ENCODE data around the gene AADACL4. TPM values are rescaled to one million over a fixed set of nuclear protein-coding genes. Genes with fewer than 3 reads are reported as not detected.
"Not testable (repeated sequence)": the region's sequence is repeated elsewhere in the genome, so short reads cannot be mapped to it uniquely, and the experiment has no call there.

AADACL4 gene
- total RNA-seq, 2 experiments from 2014 or later, result not detected

- Mint-ChIP-seq H3K9me3 (ENCODE audit: low read depth) (no peaks in the 10 kb centered on the region), H3K36me3 (ENCODE audit: low read depth) (no peaks in the 10 kb centered on the region), H3K27ac (no peak overlapping the region), H3K27me3 (no peaks in the 10 kb centered on the region), H3K4me3 (no peak overlapping the region), H3K4me1 (peaks cover 4% of the 10 kb centered on the region)
- intact Hi-C loops (cut with DNase I, micrococcal nuclease), result no loop called here
- ATAC-seq (no peak), DNase-seq (no peak)
- ChIA-PET POLR2A (no interaction called here), CTCF (interaction anchor here (0.7 kb wide), 1 partner anchor 301 kb away, joined by 5 read pairs; no protein-coding TSS in a partner anchor)
These were observed 17.8 kb downstream of the AADACL4 start for GRCh38 chr1:12661606-12662219.

GRCh38 chr1:12662556-12662955 lies 18.7 kb downstream of the AADACL4 start:
- no peaks in the 10 kb centered on the region for H3K36me3 Mint-ChIP-seq (ENCODE audit: low read depth)
- ChIA-PET POLR2A (no interaction called here), CTCF (interaction anchor here (0.6 to 0.7 kb wide), 3 partner anchors 254 to 453 kb away, joined by 3 to 5 read pairs (median 3); no protein-coding TSS in a partner anchor)
- ATAC-seq (no peak), DNase-seq (no peak)
- intact Hi-C loops (cut with DNase I, micrococcal nuclease), result no loop called here
- no peak overlapping the region for H3K27ac Mint-ChIP-seq
- H3K4me3 Mint-ChIP-seq, result no peak overlapping the region
- no peaks in the 10 kb centered on the region for H3K9me3 Mint-ChIP-seq (ENCODE audit: low read depth)
- no peaks in the 10 kb centered on the region for H3K27me3 Mint-ChIP-seq
- peaks cover 4% of the 10 kb centered on the region for H3K4me1 Mint-ChIP-seq

GRCh38 chr1:12665511-12665910 lies 21.6 kb downstream of the AADACL4 start:
- no peak for DNase-seq
- intact Hi-C loops (cut with DNase I, micrococcal nuclease), result no loop called here
- Mint-ChIP-seq H3K9me3 (ENCODE audit: low read depth) (peaks cover 1% of the 10 kb centered on the region), H3K36me3 (ENCODE audit: low read depth) (no peaks in the 10 kb centered on the region), H3K27me3 (no peaks in the 10 kb centered on the region), H3K4me1 (no peaks in the 10 kb centered on the region), H3K27ac (no peak overlapping the region), H3K4me3 (no peak overlapping the region)
- ChIA-PET CTCF (interaction anchor here (0.8 kb wide), 1 partner anchor 144 kb away, joined by 3 read pairs; no protein-coding TSS in a partner anchor), POLR2A (no interaction called here)
- no peak for ATAC-seq

GRCh38 chr1:12666141-12666735 lies 22.4 kb downstream of the AADACL4 start:
- ChIA-PET POLR2A (no interaction called here), CTCF (interaction anchor here (1.2 kb wide), 1 partner anchor 47 kb away, joined by 3 read pairs; no protein-coding TSS in a partner anchor)
- Mint-ChIP-seq H3K36me3 (ENCODE audit: low read depth) (no peaks in the 10 kb centered on the region), H3K27ac (no peak overlapping the region), H3K4me3 (no peak overlapping the region), H3K9me3 (ENCODE audit: low read depth) (peaks cover 1% of the 10 kb centered on the region), H3K27me3 (no peaks in the 10 kb centered on the region), H3K4me1 (no peaks in the 10 kb centered on the region)
- no peak for DNase-seq
- intact Hi-C loops (cut with DNase I, micrococcal nuclease), result no loop called here
- ATAC-seq, result no peak

GRCh38 chr1:12669529-12670068 lies 25.7 kb downstream of the AADACL4 start:
- ChIA-PET CTCF (interaction anchor here (0.6 to 1.5 kb wide), 2 partner anchors 11 to 68 kb away, joined by 3 to 10 read pairs; no protein-coding TSS in a partner anchor), POLR2A (no interaction called here)
- peaks cover 7% of the 10 kb centered on the region for H3K27me3 Mint-ChIP-seq
- H3K27ac Mint-ChIP-seq, result no peak overlapping the region
- no peaks in the 10 kb centered on the region for H3K4me1 Mint-ChIP-seq
- intact Hi-C loops (cut with DNase I, micrococcal nuclease), result no loop called here
- peaks cover 1% of the 10 kb centered on the region for H3K9me3 Mint-ChIP-seq (ENCODE audit: low read depth)
- DNase-seq (no peak), ATAC-seq (no peak)
- no peaks in the 10 kb centered on the region for H3K36me3 Mint-ChIP-seq (ENCODE audit: low read depth)
- H3K4me3 Mint-ChIP-seq, result no peak overlapping the region

GRCh38 chr1:12674358-12674757 lies 30.5 kb downstream of the AADACL4 start:
- DNase-seq (no peak), ATAC-seq (no peak)
- Mint-ChIP-seq H3K4me1 (no peaks in the 10 kb centered on the region), H3K36me3 (ENCODE audit: low read depth) (no peaks in the 10 kb centered on the region), H3K9me3 (ENCODE audit: low read depth) (no peaks in the 10 kb centered on the region), H3K27ac (no peak overlapping the region), H3K4me3 (no peak overlapping the region), H3K27me3 (peaks cover 14% of the 10 kb centered on the region)
- ChIA-PET POLR2A (no interaction called here), CTCF (no interaction called here)
- intact Hi-C loops (cut with DNase I, micrococcal nuclease), result no loop called here

- POLR2A ChIA-PET; DNase-seq; H3K4me1 Mint-ChIP-seq; CTCF ChIA-PET; intact Hi-C loops (cut with DNase I, micrococcal nuclease); ATAC-seq; H3K4me3 Mint-ChIP-seq; H3K36me3 Mint-ChIP-seq (ENCODE audit: low read depth); H3K9me3 Mint-ChIP-seq (ENCODE audit: low read depth); H3K27ac Mint-ChIP-seq: not testable (repeated sequence)
- peaks cover 20% of the 10 kb centered on the region for H3K27me3 Mint-ChIP-seq
These were observed 32.2 kb downstream of the AADACL4 start for GRCh38 chr1:12676122-12676521.

- CTCF ChIA-PET, result no interaction called here
- Mint-ChIP-seq H3K27me3 (peaks cover 19% of the 10 kb centered on the region), H3K4me1 (no peaks in the 10 kb centered on the region), H3K4me3 (no peak overlapping the region), H3K27ac (no peak overlapping the region), H3K9me3 (ENCODE audit: low read depth) (peaks cover 2% of the 10 kb centered on the region), H3K36me3 (ENCODE audit: low read depth) (no peaks in the 10 kb centered on the region)
- intact Hi-C loops (cut with DNase I, micrococcal nuclease), result no loop called here
- ATAC-seq (no peak), DNase-seq (no peak)
- POLR2A ChIA-PET, result no interaction called here
These were observed 33.7 kb downstream of the AADACL4 start for GRCh38 chr1:12677565-12677964.

- CTCF ChIA-PET, result no interaction called here
- intact Hi-C loops (cut with DNase I, micrococcal nuclease), result no loop called here
- peaks cover 21% of the 10 kb centered on the region for H3K27me3 Mint-ChIP-seq
- H3K27ac Mint-ChIP-seq, result no peak overlapping the region
- ATAC-seq, result no peak
- POLR2A ChIA-PET, result no interaction called here
- peaks cover 2% of the 10 kb centered on the region for H3K9me3 Mint-ChIP-seq (ENCODE audit: low read depth)
- H3K4me1 Mint-ChIP-seq, result no peaks in the 10 kb centered on the region
- H3K4me3 Mint-ChIP-seq, result no peak overlapping the region
- H3K36me3 Mint-ChIP-seq (ENCODE audit: low read depth), result no peaks in the 10 kb centered on the region
- no peak for DNase-seq
These were observed 34.5 kb downstream of the AADACL4 start for GRCh38 chr1:12678350-12678749.

GRCh38 chr1:12678820-12679219 lies 34.9 kb downstream of the AADACL4 start:
- Mint-ChIP-seq H3K4me1 (no peaks in the 10 kb centered on the region), H3K36me3 (ENCODE audit: low read depth) (no peaks in the 10 kb centered on the region), H3K9me3 (ENCODE audit: low read depth) (peaks cover 2% of the 10 kb centered on the region), H3K27me3 (peaks cover 21% of the 10 kb centered on the region), H3K4me3 (no peak overlapping the region), H3K27ac (no peak overlapping the region)
- intact Hi-C loops (cut with DNase I, micrococcal nuclease), result no loop called here
- POLR2A ChIA-PET, result no interaction called here
- no peak for ATAC-seq
- no peak for DNase-seq
- CTCF ChIA-PET, result interaction anchor here (0.6 kb wide), 1 partner anchor 841 kb away, joined by 3 read pairs; no protein-coding TSS in a partner anchor

GRCh38 chr1:12690156-12690555 lies 46.3 kb downstream of the AADACL4 start:
- ChIA-PET CTCF (no interaction called here), POLR2A (no interaction called here)
- Mint-ChIP-seq H3K9me3 (ENCODE audit: low read depth) (no peaks in the 10 kb centered on the region), H3K4me3 (no peak overlapping the region), H3K27ac (no peak overlapping the region), H3K27me3 (peaks cover 9% of the 10 kb centered on the region), H3K4me1 (no peaks in the 10 kb centered on the region), H3K36me3 (ENCODE audit: low read depth) (no peaks in the 10 kb centered on the region)
- ATAC-seq (no peak), DNase-seq (no peak)
- intact Hi-C loops (cut with DNase I, micrococcal nuclease), result no loop called here
